Tibial nerve (tissue), 4 donors: ENCODE data around the gene GBP4. TPM values are rescaled to one million over a fixed set of nuclear protein-coding genes. Genes with fewer than 3 reads are reported as not detected.
"Not testable (repeated sequence)": the region's sequence is repeated elsewhere in the genome, so short reads cannot be mapped to it uniquely, and the experiment has no call there.

ENCODE experiments used
- DNase-seq, 2 donors: peaks; one replicate each; pipeline ENCODE4 v3.0.0-alpha.2; 2019; ENCODE audit warnings: low spot score in 2 of 2
- H3K27ac ChIP-seq, 4 donors: fragments of 200-600 bp; sonication (generic) in 3 of 4; one replicate each; pipeline ENCODE4 v1.5.1; 2017 to 2019; ENCODE audit warnings: mild to moderate bottlenecking in 1 of 4
- H3K27me3 ChIP-seq, 2 donors: fragments of 200-600 bp; sonication (generic) in 1 of 2; one replicate each; pipeline versions ENCODE4 v1.5.1 to v1.6.0; 2017 to 2019
- H3K36me3 ChIP-seq, 3 donors: fragments of 200-600 bp; sonication (generic); one replicate each; pipeline ENCODE4 v1.5.1; 2018 to 2019
- H3K4me1 ChIP-seq, 4 donors: fragments of 200-600 bp; sonication (generic) in 3 of 4; one replicate each; pipeline ENCODE4 v1.5.1; 2017 to 2019
- H3K4me3 ChIP-seq, 4 donors: fragments of 200-600 bp; sonication (generic) in 3 of 4; one replicate each; pipeline ENCODE4 v1.5.1; 2017 to 2019; ENCODE audit warnings: mild to moderate bottlenecking in 1 of 4, moderate library complexity in 1 of 4
- H3K9me3 ChIP-seq, 4 donors: fragments of 200-600 bp; sonication (generic) in 3 of 4; one replicate each; pipeline ENCODE4 v1.5.1; 2017 to 2019
- CTCF ChIP-seq, 5 experiments: fragments of 200-600 bp in 3 of 5; fragments of 450-650 bp in 2 of 5; sonication (generic) in 3 of 5; IDR thresholded peaks; one replicate each; pipeline ENCODE4 v1.5.1; 2016 to 2019; ENCODE audit warnings: antibody characterized with exemption in 5 of 5, mild to moderate bottlenecking in 3 of 5, moderate library complexity in 2 of 5
- EP300 ChIP-seq, 2 donors: sonication (generic); formaldehyde crosslinking; IDR thresholded peaks; one replicate each; pipeline ENCODE4 v1.6.1; 2017; ENCODE audit warnings: antibody characterized with exemption in 2 of 2, mild to moderate bottlenecking in 1 of 2
- POLR2A ChIP-seq, 2 donors: fragments of 450-650 bp; IDR thresholded peaks; one replicate each; pipeline ENCODE4 v1.6.1; 2017; ENCODE audit warnings: antibody characterized with exemption in 2 of 2, mild to moderate bottlenecking in 2 of 2, moderate library complexity in 2 of 2
- WGBS, 2 donors: methylation state at CpG; one replicate each; pipeline ENCODE4 v1.1.5; 2018; 5-methylcytosine and 5-hydroxymethylcytosine counted together
- total RNA-seq, 4 donors: library from RNA; depleted of rRNA; stranded (reverse); fragments of >200 nt; gene quantifications; one replicate each; pipeline ENCODE4 v1.1.0, GENCODE V29; 2016

The GBP4 gene
- 10 to 100 TPM in 2 of 4 donors, 1 to 10 TPM in 2; 4.0 to 24.0 (median 11.3) TPM for total RNA-seq

- Histone ChIP-seq H3K4me1 (peaks cover 0 to 47% (median 5%) of the 10 kb centered on the region in 4 donors), H3K4me3 (peak within 1 kb of the TSS; percentile 27 to 64 (median 46)), H3K27me3 (no peaks in the 10 kb centered on the region), H3K9me3 (no peaks in the 10 kb centered on the region), H3K27ac (peak within 1 kb of the TSS; percentile 24 to 88 (median 71)), H3K36me3 (peaks cover 0 to 6% (median 0%) of the 10 kb centered on the region in 3 donors)
- WGBS, 2 donors: 30 to 44% methylated on average over 21 of the region's 21 CpGs
- TF ChIP-seq EP300 (IDR thresholded peaks at IDR 0.05) (peak in 1 of 2 donors; percentile 72), POLR2A (IDR thresholded peaks at IDR 0.05) (no peak), CTCF (IDR thresholded peaks at IDR 0.05) (no peak)
- peak in 1 of 2 donors; percentile 44 for DNase-seq
Observed at GRCh38 chr1:89198491-89199072, at the start of gene GBP4. Gene GBP4 (minus strand): TSS chr1:89198942. CDS start chr1:89198834, 108 bp downstream.

- no peak overlapping the region for H3K4me3 ChIP-seq
- DNase-seq: no peak
- no peak overlapping the region for H3K27ac ChIP-seq
- TF ChIP-seq POLR2A (IDR thresholded peaks at IDR 0.05) (no peak), EP300 (IDR thresholded peaks at IDR 0.05) (no peak), CTCF (IDR thresholded peaks at IDR 0.05) (no peak)
- WGBS, 2 donors: 92 to 95% methylated on average over 3 of the region's 3 CpGs
- H3K4me1 ChIP-seq: no peaks in the 10 kb centered on the region
- H3K36me3 ChIP-seq: no peaks in the 10 kb centered on the region
- no peaks in the 10 kb centered on the region for H3K27me3 ChIP-seq
- H3K9me3 ChIP-seq: no peaks in the 10 kb centered on the region
Observed at GRCh38 chr1:89243046-89243445, 44.3 kb upstream of the GBP4 start.

DNA sequence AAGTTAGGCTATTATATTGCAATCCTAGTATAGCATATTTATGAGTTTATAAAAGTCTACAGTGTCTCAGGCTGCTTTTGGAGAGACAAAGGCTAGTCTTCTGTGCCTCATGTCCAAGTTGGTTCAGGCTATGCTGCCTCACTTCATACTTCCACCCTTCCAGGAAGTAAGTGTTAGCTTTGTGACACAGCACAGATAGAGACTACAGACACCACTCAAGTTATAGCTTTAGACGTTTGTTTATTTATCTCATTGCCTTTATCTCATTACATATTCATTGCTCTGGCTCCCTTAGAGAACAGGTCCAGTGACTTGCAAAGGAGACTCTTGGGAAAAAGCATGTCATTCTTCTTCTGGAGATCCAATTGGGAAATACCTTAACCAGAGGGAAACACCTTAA lies 22.6 kb upstream of the GBP4 start:
- H3K27ac ChIP-seq: no peak overlapping the region
- H3K4me3 ChIP-seq: no peak overlapping the region
- no peaks in the 10 kb centered on the region for H3K36me3 ChIP-seq
- no peak for DNase-seq
- TF ChIP-seq EP300 (IDR thresholded peaks at IDR 0.05) (no peak), POLR2A (IDR thresholded peaks at IDR 0.05) (no peak), CTCF (IDR thresholded peaks at IDR 0.05) (no peak)
- H3K9me3 ChIP-seq: no peaks in the 10 kb centered on the region
- H3K27me3 ChIP-seq: no peaks in the 10 kb centered on the region
- no peaks in the 10 kb centered on the region for H3K4me1 ChIP-seq
- 53 to 61% methylated on average over 1 of the region's 1 CpG for WGBS, 2 donors

GRCh38 chr1:89219851-89220250 lies 21.1 kb upstream of the GBP4 start:
- H3K4me3 ChIP-seq, DNase-seq, H3K27me3 ChIP-seq, H3K4me1 ChIP-seq, H3K27ac ChIP-seq, H3K36me3 ChIP-seq, H3K9me3 ChIP-seq: not testable (repeated sequence)

DNA sequence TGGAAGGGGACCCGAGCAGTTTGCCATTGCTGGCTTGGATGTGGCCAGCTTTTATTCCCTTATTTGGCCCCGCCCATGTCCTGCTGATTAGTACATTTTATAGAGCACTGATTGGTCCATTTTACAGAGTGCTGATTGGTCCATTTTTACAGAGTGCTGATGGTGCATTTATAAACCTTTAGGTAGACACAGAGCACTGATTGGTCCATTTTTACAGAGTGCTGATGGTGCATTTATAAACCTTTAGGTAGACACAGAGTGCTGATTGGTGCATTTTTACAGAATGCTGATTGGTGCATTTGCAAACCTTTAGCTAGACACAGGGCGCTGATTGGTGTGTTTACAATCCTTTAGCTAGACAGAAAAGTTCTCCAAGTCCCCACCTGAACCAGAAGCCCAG lies 20.2 kb upstream of the GBP4 start:
- not testable (repeated sequence) for H3K36me3 ChIP-seq, H3K4me3 ChIP-seq, H3K27ac ChIP-seq, H3K27me3 ChIP-seq, H3K9me3 ChIP-seq, H3K4me1 ChIP-seq, DNase-seq
- 91 to 93% methylated on average over 3 of the region's 3 CpGs for WGBS, 2 donors

- Histone ChIP-seq H3K27ac (no peak overlapping the region), H3K9me3 (no peaks in the 10 kb centered on the region), H3K36me3 (no peaks in the 10 kb centered on the region), H3K4me1 (no peaks in the 10 kb centered on the region), H3K4me3 (no peak overlapping the region), H3K27me3 (no peaks in the 10 kb centered on the region)
- no peak for DNase-seq
- TF ChIP-seq POLR2A (IDR thresholded peaks at IDR 0.05): no peak
- TF ChIP-seq EP300 (IDR thresholded peaks at IDR 0.05): no peak
- TF ChIP-seq CTCF (IDR thresholded peaks at IDR 0.05): no peak
- 86 to 94% methylated on average over 1 of the region's 1 CpG for WGBS, 2 donors
Observed at GRCh38 chr1:89213347-89213746, 14.6 kb upstream of the GBP4 start.
